Thyroid gland (tissue), 4 donors: ENCODE results near the gene HDAC5.

ENCODE experiments used
- CTCF ChIP-seq, 6 experiments: fragments of 200-600 bp in 3 of 6; fragments of 450-650 bp in 3 of 6; sonication (generic) in 3 of 6; IDR thresholded peaks; one replicate each; pipeline ENCODE4 v1.5.1; 2016 to 2019; ENCODE audit warnings: antibody characterized with exemption in 6 of 6, mild to moderate bottlenecking in 2 of 6, inconsistent platforms in 1 of 6, moderate library complexity in 1 of 6
- POLR2A ChIP-seq, 2 donors: fragments of 450-650 bp; IDR thresholded peaks; one replicate each; pipeline ENCODE4 v1.6.1; 2017; ENCODE audit warnings: antibody characterized with exemption in 2 of 2, mild to moderate bottlenecking in 2 of 2, moderate library complexity in 1 of 2

GRCh38 chr17:44118427-44119050 lies 4.9 kb downstream of the HDAC5 start:
- TF ChIP-seq CTCF (IDR thresholded peaks at IDR 0.05) (no peak), POLR2A (IDR thresholded peaks at IDR 0.05) (no peak)
